ENCODE measurements around the gene DNAJA1. TPM values are rescaled to one million over a fixed set of nuclear protein-coding genes. Genes with fewer than 3 reads are reported as not detected.
A peak's percentile ranks its signal among the peaks of the same experiment; 100 is the strongest.

Gene DNAJA1
- total RNA-seq, 2 donors from 2014 or later: 33.5 to 36.6 TPM

GRCh38 chr9:33076046-33077004 lies 51.3 kb downstream of the DNAJA1 start, which contains the start of gene SMU1:
TSS of gene SMU1 (minus strand) at chr9:33076674. CDS start at chr9:33076608, 66 bp downstream.
- TF ChIP-seq CTCF (IDR thresholded peaks at IDR 0.05): peak in 1 of 7 experiments; percentile 5
- peak; percentile 71 to 92 (median 89) for TF ChIP-seq POLR2A (IDR thresholded peaks at IDR 0.05)
- intact Hi-C loops (cut with DNase I): no loop called here
- peaks cover 0 to 10% of the 10 kb centered on the region in 2 donors for H3K36me3 ChIP-seq (replicated peaks in 1 of 2; ENCODE audit: insufficient read depth in 1 of 2, low read depth in 2 of 2)
- peaks cover 12% of the 10 kb centered on the region for H3K4me1 ChIP-seq
- ATAC-seq (peak; percentile 99), DNase-seq (peak; percentile 97 to 98 (median 98))
- no peaks in the 10 kb centered on the region for H3K27me3 ChIP-seq
- peak within 1 kb of the TSS; percentile 37 to 42 for H3K4me3 ChIP-seq
- 1% methylated on average over 31 to 53 of the region's 53 CpGs for WGBS, 2 donors
- H3K9me3 ChIP-seq: no peaks in the 10 kb centered on the region
- H3K27ac ChIP-seq: peak within 1 kb of the TSS; percentile 79 to 98 (median 94)

GRCh38 chr9:33080534-33080933 lies 55.5 kb downstream of the DNAJA1 start:
- intact Hi-C loops (cut with DNase I): loop anchor here (5.0 kb wide), 1 partner anchor 142 kb away; no protein-coding TSS in a partner anchor
- WGBS, 2 donors: 50 to 56% methylated on average over 6 of the region's 6 CpGs
- Histone ChIP-seq H3K27ac (no peak overlapping the region), H3K4me1 (peaks cover 14% of the 10 kb centered on the region), H3K4me3 (no peak overlapping the region), H3K27me3 (no peaks in the 10 kb centered on the region), H3K36me3 (replicated peaks in 1 of 2; ENCODE audit: insufficient read depth in 1 of 2, low read depth in 2 of 2) (no peaks in the 10 kb centered on the region), H3K9me3 (no peaks in the 10 kb centered on the region)
- DNase-seq (no peak), ATAC-seq (no peak)
- TF ChIP-seq CTCF (IDR thresholded peaks at IDR 0.05): no peak
- TF ChIP-seq POLR2A (IDR thresholded peaks at IDR 0.05): no peak

- Histone ChIP-seq H3K4me3 (no peak overlapping the region), H3K27ac (no peak overlapping the region)
- TF ChIP-seq POLR2A (IDR thresholded peaks at IDR 0.05) (no peak), CTCF (IDR thresholded peaks at IDR 0.05) (peak in 6 of 7 experiments; percentile 62 to 94 (median 91))
Measured at GRCh38 chr9:33081128-33081851, 56.2 kb downstream of the DNAJA1 start.

GRCh38 chr9:33082128-33082527 lies 57.1 kb downstream of the DNAJA1 start:
- no peak for DNase-seq
- Histone ChIP-seq H3K27me3 (no peaks in the 10 kb centered on the region), H3K4me3 (no peak overlapping the region), H3K36me3 (replicated peaks in 1 of 2; ENCODE audit: insufficient read depth in 1 of 2, low read depth in 2 of 2) (no peaks in the 10 kb centered on the region), H3K9me3 (no peaks in the 10 kb centered on the region), H3K4me1 (peaks cover 10% of the 10 kb centered on the region), H3K27ac (no peak overlapping the region)
- 56 to 69% methylated on average over 5 of the region's 5 CpGs for WGBS, 2 donors
- intact Hi-C loops (cut with DNase I): loop anchor here (5.0 kb wide), 1 partner anchor 140 kb away; no protein-coding TSS in a partner anchor
- no peak for ATAC-seq
- TF ChIP-seq CTCF (IDR thresholded peaks at IDR 0.05) (no peak), POLR2A (IDR thresholded peaks at IDR 0.05) (no peak)

More at GRCh38 chr9:33081128-33081851, 56.2 kb downstream of the DNAJA1 start:
- intact Hi-C loops (cut with DNase I): loop anchor here (5.0 kb wide), 1 partner anchor 141 kb away; no protein-coding TSS in a partner anchor
- WGBS, 2 donors: 6 to 8% methylated on average over 9 of the region's 9 CpGs
- Histone ChIP-seq H3K27me3 (no peaks in the 10 kb centered on the region), H3K9me3 (no peaks in the 10 kb centered on the region), H3K36me3 (replicated peaks in 1 of 2; ENCODE audit: insufficient read depth in 1 of 2, low read depth in 2 of 2) (no peaks in the 10 kb centered on the region), H3K4me1 (peaks cover 10% of the 10 kb centered on the region)
- ATAC-seq (peak; percentile 69), DNase-seq (peak; percentile 57 to 83 (median 62))
